Nucleus accumbens (tissue), 56 donors: ENCODE results near the gene NFATC2.
"Not testable (repeated sequence)": the region's sequence is repeated elsewhere in the genome, so short reads cannot be mapped to it uniquely, and the experiment has no call there.

ENCODE experiments used
- DNase-seq, 56 donors: peaks; one replicate each; lab custom pipeline; 2025; lab: John Stamatoyannopoulos, UW

The NFATC2 gene

DNA sequence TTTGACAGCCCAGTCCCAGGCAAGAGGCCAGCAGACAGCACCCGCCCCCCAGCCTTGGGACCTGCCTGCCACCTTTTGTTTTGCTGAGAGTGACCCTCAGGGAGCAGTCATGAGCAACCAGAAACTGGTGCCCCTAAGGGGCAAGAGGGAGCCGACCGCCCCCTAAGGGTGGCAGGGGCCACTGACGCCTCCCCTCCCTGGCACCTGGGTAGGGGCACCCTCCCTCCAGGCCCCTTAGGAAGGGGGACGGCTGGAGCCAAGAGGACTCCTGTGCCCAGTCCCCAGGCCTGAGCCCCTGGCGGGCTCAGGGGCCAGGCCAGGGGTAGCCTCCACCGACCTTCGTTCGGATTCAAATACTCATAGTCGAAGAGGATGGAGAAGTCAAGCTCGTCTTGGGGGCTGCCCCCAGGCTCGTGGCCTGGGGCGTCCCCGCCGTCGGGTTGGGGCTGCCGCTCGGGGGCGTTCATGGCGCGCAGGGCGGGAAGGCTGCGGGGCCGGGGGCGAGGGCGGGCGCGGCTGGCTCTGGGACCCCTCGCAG, 417 bp downstream of the NFATC2 start:
- DNase-seq = peak in 1 of 56 donors; percentile 11

DNA sequence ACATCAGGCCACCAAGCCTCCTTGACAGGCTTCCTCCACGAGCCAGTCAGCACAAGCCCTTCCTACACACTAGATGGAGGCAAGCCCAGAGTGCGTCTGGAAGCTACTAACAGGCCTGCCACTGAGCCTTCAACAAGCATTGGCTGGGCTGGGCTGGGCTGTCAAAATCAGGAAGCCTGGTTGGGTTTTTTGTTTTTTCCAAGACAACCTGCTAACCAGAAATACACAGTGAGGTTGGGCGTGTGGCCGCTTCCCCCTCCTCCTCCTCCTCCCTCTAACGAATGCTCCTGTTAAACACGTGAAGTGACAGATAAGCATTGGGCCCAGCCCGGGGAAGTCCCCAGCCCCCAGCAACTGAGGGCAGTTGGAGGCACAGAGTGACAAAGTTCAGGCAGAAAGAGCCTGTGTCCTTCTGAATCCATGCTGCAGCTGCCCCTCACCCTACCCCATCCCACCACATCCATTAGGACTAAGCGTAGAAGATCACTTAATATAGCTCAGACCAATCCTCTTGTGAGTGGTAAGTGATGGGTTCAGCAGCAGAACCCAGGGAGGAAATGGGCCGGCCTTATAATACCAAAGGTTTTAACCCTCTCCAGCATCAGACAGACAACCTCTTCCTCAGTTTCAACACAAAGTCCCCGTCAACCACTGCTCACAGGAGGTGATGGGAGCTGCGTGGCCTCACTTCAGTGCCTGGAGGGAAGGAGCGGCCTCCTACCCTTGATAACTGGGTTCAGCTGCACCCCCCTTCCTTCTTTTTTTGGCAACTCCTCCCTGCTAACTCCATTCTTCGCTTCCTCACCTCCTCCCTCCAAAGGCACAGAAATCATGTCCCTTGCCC, 1.1 kb downstream of the NFATC2 start:
- DNase-seq = peak in 46 of 56 donors; percentile 10 to 78 (median 44)

DNA sequence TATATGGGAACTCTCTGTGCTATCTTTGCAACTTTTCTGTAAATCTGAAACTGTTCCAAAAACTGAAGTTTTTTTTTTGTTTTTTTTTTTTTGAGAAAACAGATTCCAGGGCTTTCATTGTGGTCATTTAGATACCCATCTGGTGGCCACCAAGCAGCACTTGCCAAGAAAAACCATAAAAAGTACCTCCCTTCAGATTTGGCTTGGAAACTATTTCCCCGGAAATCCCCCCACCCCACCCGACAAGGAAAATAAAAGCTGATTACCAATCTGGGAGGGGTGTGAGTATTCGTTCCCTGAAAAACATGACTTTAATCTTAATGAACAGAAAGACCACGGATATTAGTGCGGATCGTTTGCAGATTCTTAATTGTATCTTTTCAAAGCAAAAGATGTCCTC, 1.9 kb downstream of the NFATC2 start:
- no peak for DNase-seq

DNA sequence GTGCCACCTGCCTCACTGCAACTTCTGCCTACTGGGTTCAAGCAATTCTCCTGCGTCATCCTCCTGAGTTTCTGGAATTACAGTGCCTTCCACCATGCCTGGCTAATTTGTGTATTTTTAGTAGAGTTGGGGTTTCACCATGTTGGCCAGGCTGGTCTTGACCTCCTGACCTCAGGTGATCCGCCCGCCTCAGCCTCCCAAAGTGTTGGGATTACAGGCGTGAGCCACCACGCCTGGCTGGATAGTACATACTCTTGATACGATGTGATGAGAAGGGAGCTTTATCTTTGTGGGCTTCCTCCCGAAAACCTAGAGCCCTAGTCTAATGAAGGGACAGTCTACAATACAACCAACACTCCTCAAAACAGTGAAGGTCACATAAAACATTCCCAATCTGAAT, 2.4 kb downstream of the NFATC2 start:
- not testable (repeated sequence) for DNase-seq

DNA sequence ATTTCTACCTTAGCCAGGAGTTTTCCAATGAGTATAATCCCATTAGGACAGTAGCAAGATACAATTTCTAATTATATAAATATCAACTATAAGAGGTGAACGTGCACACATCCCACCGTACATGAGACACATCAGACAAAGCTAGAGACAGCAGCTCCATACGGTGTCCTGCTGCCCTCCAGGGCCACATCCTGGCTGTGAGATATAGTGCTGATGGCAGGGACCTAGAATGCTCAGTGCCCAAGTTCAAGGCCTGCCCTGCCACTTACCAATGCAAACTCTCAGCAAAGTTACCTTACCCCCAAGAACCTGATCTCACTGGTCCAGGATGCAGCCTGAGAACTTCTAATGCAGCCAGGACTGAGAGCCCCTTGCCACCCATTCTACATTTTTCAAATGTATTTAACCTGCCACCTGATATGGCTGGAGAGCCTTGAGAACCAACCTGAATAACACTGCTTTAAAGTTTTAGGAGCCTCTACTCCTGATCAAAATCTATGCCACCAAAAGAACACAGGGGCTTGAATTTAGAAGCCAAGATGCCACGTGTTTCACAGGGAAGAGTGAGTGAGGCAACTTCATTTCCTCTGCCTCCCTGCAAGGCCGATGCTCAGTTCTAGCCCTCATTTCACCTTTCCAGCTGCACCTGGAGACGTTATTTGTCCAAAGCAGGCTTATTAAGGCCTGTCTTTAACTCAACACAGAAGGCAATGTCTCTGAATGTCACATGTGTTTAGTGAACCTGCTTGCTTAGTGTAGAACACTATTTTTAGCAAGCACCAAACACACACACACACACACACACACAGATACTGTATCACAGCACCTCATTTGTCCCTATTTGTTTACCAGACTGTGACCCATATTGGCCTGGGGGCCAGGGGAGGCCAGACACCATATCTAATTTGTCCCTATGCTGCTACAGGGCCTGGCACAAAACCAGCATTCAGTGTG, 6.1 kb downstream of the NFATC2 start:
- no peak for DNase-seq

DNA sequence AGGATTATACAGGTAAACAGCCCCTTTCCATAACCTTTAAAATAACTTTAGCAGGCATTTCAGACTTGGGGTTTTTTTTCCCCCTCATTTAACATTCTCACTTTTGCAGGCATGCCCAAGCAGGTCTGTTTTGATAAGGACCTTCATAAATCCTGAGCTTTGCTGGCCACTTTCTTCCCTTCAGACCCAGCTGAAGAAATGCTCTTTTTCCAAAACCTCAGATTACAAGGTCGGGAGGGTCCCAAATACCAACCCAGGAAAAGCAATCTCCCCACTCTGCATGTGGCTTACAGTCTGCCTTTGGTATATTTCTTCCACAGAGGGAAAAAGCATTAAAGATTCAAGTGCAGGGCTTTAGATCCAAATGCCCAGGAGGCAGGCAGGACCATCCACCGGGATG, 6.8 kb downstream of the NFATC2 start:
- DNase-seq = no peak

DNA sequence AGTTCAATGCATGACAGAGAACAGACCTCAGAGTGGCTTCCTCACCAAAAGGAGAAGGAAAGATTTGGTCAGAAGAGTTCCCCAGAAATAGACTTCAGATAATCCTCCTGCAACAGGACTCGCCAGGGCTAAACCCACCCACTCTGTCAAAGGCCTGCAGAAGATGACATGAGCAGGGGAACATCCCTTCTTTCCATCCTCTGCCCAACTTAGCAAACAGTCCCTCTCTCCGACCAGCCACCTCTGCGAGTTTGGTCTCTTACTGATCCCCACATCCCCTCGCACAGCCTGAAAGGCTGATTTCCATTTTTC, 7.5 kb downstream of the NFATC2 start:
- DNase-seq = peak in 4 of 56 donors; percentile 12 to 17 (median 16)

DNA sequence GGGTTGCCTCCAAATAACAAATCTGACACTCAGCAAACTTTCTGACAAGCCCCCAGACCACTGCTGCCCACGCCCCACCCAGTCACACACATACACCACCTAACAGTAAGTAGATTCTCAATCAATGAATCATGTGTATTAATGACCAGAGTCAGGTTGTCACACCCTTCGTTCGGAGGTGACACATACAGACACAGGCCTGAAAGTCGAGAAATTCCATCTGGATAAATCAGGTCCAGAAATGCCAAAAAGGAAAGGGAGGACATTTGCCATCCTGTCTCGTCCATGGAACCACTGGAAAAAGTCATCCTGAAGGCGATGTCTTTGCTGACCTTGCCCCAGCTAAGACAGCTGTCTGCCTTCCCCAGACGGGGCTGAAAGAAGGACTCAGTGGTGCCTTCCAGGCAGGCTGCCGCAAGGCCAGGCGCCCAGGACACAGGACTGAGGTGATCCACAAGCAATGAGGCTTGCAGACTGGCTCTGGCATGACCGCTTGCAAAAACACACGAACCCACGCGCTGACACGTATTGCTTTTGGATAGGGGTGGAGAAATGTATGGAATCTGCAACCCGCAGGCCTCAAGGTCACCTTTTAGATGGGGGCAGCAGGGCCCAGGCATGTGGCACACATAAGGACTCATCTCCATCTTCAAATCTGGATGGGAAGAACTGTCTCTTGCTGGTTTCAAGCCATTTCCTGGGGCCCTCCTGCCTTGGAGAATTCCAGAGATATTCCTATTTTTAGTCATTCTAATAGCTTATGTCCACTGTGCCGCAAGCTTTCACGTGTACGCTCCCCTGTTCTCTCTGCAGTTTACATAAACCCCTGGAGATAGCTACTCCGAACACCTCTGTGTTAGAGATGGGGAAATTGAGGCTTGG, 9.0 kb downstream of the NFATC2 start:
- no peak for DNase-seq

DNA sequence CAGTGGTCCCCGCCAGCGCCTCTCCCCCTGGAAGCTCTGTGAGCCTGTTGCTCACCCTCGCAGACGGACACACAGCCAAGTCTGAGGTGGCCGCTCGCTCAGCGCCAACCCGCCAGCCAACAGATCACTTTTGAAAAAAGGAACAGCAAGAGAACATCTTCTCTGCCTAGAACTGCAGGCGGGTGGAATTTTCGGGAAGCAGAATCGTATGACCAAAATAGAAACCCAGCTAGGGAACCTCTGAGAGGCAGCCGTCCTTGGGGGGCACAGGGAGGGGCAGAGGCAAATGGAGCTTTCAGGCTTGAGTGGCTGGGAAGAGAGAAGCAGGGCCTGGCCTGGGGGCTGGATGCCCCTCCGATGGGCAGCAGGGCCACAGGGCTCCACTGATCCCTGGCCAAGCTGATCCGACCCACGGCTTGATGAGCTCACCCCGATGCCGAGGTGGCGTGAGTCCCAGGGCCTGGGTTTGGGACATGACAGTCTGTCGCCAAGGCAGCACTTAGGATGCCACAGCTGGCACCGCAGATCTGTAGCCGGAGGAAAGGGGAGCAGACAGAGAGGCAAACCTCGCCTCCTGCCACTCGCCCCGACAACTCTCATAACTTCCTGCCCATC, 9.8 kb downstream of the NFATC2 start:
- DNase-seq = peak in 36 of 56 donors; percentile 4 to 66 (median 32)

DNA sequence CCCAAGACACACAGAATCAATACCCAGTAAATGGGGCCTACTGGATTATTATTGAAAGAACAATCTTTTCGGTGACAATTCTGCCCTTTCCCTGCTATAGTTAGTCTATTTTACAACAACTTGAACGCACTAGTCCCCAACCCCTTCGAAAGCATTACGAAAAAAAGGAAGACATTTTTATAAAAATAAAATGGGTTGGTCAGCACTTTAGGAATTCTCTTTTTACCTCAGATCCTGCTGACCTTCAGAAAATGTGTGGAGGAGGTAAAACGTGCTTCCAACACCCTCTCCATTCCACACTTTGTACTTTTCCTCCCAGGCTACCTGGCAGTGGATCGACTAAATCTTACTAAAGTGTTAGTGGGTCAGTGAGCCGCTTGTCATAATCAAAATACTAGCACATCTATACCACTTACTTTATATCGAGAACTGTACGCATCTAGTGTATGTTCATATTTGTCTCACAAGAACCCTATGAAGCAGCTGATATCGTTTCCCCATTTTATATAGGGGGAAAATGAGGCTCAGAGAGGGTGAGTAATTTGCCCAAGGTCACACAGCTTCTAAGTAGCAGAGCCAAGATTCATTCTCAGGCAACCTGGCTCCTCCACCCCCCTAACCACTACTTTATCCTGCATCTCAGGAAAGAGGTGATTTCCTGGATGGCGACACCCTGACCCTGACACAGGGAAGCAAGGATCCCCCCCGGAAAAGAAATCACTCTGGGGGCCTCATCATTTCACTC, 10.6 kb downstream of the NFATC2 start:
- no peak for DNase-seq

DNA sequence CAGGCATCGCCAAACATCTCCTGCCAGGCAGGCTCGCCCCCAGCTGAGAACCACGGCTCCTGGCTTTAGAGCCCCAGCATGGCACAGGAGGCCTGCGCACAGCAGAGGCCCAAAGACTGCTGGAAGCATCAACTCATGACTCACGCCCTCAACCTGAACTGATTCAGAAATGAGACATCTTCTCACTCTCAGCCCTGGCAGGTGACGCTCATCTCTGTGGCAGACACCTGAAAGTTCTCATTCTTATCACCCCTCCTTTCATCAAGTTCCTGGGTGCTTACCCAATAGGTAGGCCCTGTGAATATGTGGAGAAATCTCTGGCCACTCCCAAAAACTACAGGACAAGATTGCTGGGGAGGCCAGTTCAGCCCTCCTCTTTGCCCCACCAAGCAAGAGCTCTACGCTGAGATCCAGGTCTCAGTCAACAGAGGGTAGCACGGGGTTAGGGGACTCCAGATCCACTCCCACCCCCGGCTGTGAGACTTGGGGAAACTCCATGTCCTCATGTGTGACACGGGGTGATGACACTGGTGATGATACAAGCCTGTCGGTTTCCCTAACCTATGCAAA, 11.3 kb downstream of the NFATC2 start:
- DNase-seq = peak in 1 of 56 donors; percentile 20

DNA sequence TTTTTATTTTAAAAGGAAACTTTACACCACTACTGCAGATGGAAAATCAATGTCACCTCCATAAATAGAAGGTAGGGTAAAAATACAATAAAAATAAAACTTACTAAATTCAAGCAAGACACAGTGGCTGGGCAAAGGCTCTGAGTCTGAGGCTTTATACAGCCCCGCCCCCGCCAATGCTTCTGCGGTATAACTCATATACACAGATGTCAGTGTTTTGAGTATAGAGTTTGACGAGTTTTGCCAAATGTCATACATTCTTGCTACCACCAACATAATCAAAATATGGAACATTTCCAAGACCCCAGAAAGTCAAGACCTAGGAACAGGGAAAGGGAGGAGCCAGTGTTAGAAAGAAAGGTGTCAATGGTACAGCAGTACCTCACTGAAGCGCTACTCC, 12.8 kb downstream of the NFATC2 start:
- no peak for DNase-seq

DNA sequence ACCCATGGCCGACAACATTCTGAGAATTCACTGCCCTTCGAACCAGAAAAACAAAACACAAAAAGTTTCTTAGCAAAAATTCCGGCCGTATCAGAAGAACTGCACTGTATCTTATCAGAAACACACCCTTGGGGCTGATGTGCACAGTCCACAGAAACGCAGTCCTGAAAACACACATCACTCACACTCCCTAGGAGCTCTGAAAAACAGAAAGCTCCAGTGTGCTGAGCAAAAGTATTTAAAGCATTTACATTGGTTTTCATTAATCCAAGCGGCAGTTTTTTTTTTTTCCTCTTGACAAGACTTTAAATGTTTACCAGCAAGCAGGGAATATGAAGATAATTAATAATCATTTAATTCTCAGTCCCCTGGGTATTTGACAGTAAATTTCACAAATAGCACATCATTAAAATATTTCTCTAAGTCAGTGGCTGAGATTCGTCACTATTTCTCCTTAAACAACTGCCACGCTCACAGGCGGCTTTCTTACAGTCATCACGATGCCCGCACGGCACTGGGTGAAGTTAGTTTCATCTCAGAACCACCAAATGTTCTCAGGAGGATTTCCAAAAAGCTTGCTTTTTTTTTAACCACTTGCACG, 13.3 kb downstream of the NFATC2 start:
- DNase-seq = no peak

DNA sequence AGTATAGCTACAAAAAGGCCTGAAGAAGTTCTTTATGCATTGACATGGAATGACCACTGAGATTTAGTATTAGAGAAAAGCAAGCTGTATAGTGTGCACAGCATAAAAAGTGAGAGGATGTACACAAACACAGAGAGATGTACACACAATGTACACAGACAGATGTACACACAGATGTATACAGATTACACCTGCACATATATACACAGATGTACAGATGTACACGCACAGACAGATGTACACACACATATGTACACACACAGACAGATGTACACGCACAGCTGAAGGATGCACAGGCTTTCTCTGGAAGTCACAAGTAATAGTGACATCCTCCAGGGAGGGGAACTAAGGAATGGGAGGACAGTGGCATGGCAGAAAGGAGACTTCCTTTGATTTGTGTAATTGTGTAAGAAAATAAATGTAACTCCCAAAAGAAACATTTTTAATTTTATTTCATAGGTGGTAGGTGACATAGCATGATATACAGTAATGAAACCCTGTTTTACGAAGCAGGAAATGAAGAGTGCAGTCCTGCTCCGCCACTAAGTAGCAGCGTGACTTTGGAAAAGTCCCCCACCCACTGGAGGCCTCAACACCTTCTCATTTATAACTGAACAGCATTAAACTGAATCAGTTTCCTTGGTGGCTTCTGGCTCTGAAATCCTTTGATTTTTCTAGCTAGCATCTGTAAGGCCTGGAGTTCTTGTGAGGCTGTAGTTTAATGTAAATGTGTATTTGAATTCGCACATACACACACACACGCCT, 14.1 kb downstream of the NFATC2 start:
- no peak for DNase-seq

DNA sequence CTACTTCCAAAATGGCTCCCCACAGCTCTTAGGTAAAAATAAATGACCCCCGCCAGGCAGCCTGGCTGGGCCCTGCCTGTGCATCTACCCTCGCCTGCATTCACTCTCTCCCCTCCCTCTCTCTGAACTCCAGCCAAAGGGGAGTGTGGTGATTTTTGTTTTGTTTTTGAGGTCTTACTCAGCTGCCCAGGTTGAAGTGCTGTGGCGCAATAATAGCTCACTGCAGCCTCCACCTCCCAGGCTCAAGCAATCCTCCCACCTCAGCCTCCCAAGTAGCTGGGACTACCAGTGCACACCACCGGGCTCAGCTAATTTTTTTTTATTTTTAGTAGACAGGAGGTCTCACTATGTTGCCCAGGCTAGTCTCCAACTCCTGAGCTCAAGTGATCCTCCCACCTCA, 15.8 kb downstream of the NFATC2 start:
- no peak for DNase-seq

DNA sequence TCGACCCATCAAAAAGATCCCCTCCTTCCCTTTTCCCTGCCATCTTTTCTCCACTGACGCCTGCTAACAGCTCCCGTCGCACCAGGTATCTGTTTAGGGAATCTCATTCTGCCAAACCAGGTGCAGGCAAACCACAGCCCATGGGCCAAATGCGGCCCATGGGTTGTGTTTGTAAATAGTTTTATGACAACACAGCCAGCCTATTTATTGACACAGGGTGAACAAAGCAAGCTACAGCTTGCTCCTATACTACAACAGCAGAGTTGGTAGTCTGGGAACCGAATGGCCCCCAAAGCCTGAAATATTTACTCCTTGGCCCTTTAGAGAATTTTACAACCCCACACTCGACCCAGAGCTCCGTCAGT, 16.4 kb downstream of the NFATC2 start:
- no peak for DNase-seq

DNA sequence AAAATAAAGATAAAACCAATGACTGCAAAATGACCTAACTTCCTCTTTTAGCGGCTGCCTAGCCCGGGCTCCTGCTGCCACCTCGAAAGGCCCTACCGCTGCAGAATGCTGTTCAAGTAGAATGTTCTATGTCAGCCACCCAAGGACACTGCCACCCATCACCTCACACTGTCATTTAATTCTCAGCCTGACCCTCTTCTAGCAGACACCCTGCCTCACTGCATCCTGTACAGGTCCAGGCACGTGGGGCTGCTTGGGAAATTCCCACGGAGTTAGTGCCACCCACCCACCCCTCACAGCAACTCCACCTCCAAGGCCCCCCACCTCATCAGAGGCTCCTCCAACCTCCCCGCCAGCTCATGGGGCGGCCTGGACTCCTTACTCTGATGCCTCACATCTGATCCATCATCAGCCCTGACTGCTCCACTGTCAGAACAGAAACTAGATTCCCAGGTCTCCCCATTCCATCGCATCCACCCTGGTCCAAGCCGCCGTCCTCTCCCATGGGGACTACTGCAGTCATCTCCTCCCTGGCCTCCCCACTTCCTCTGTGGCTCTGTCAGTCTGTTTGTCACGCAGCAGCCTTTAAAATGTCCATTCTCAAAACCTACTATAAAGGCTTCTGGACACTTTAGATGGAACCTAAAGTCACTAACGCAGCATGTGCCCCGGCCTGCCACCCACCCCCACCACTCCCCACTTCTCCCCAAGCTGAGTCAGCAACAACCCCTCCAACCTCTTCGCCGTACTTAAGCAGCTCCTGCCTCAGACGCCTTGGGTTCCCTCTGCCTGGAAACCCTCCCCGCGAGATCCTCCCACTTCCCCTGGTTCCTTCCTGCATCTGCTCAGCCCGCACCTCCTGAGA, 17.0 kb downstream of the NFATC2 start:
- peak in 24 of 56 donors; percentile 5 to 66 (median 29) for DNase-seq
